ENCODE data around the gene EPN3.

EPN3 gene

DNA sequence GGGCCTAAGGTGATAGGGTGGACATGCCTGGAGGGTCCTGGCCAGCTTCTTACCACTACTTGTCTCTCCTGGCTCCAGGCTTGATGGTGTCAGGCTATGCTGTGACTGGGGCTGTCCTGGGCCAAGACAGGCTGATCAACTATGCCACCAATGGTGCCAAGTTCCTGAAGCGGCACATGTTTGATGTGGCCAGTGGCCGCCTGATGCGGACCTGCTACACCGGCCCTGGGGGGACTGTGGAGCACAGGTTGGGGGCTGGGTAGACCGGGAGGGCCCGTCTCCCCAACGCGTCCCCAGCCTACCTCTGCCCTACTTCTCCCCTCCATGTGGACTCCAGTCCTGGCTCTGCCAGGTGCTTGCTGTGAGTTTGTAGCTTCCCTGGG is 18.9 kb downstream of the EPN3 start:
- ChIA-PET POLR2A (interaction anchor here (1.0 to 1.8 kb wide), 5 partner anchors 9 to 168 kb away, joined by 3 to 15 read pairs (median 4); partner anchors contain the start of genes CACNA1G and LUC7L3), CTCF (interaction anchor here (0.6 to 5.7 kb wide), 22 partner anchors 12 to 231 kb away, joined by 3 to 91 read pairs (median 4); no protein-coding TSS in a partner anchor)
- no peak for TF ChIP-seq FOXK2 (IDR thresholded peaks at IDR 0.05)
- no peak for TF ChIP-seq FOXM1 (IDR thresholded peaks at IDR 0.05; ENCODE audit: borderline replicate concordance)
- no peak for TF ChIP-seq ARNT (IDR thresholded peaks at IDR 0.05)
- no peak for TF ChIP-seq NFRKB (IDR thresholded peaks at IDR 0.05)
- TF ChIP-seq BHLHE40 (IDR thresholded peaks at IDR 0.05; ENCODE audit: borderline replicate concordance), result no peak
- no peak for TF ChIP-seq TARDBP (IDR thresholded peaks at IDR 0.05)
- TF ChIP-seq LEF1 (IDR thresholded peaks at IDR 0.05; ENCODE audit: borderline replicate concordance), result no peak
- no peak for TF ChIP-seq SP1 (IDR thresholded peaks at IDR 0.05)
- no peak for TF ChIP-seq SUZ12 (IDR thresholded peaks at IDR 0.05)
- TF ChIP-seq ELF4 (IDR thresholded peaks at IDR 0.05), result no peak
- TF ChIP-seq, protein P1, sequence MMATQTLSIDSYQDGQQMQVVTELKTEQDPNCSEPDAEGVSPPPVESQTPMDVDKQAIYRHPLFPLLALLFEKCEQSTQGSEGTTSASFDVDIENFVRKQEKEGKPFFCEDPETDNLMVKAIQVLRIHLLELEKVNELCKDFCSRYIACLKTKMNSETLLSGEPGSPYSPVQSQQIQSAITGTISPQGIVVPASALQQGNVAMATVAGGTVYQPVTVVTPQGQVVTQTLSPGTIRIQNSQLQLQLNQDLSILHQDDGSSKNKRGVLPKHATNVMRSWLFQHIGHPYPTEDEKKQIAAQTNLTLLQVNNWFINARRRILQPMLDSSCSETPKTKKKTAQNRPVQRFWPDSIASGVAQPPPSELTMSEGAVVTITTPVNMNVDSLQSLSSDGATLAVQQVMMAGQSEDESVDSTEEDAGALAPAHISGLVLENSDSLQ (IDR thresholded peaks at IDR 0.05), result no peak
- no peak for TF ChIP-seq CTBP1 (IDR thresholded peaks at IDR 0.05; ENCODE audit: borderline replicate concordance)
- TF ChIP-seq ZNF384 (IDR thresholded peaks at IDR 0.05), result no peak
- no peak for TF ChIP-seq HDGF (IDR thresholded peaks at IDR 0.05; ENCODE audit: borderline replicate concordance)
- no peak for DNase-seq (ENCODE audit: extremely low spot score)

GRCh38 chr17:50551884-50552283 is 19.3 kb downstream of the EPN3 start:
- ChIA-PET POLR2A (interaction anchor here (1.2 to 1.8 kb wide), 3 partner anchors 11 to 167 kb away, joined by 3 to 9 read pairs (median 4); partner anchors contain the start of gene LUC7L3), CTCF (interaction anchor here (0.8 to 5.7 kb wide), 5 partner anchors 8 to 76 kb away, joined by 4 to 91 read pairs (median 5); no protein-coding TSS in a partner anchor)
- no peak for DNase-seq (ENCODE audit: extremely low spot score)
- TF ChIP-seq NFRKB (IDR thresholded peaks at IDR 0.05), result no peak
- no peak for TF ChIP-seq FOXK2 (IDR thresholded peaks at IDR 0.05)
- no peak for TF ChIP-seq SUZ12 (IDR thresholded peaks at IDR 0.05)
- TF ChIP-seq FOXA1 (IDR thresholded peaks at IDR 0.05), result no peak
- TF ChIP-seq L3MBTL2 (conservative IDR thresholded peaks at IDR 0.05), result no peak
- no peak for TF ChIP-seq HDGF (IDR thresholded peaks at IDR 0.05; ENCODE audit: borderline replicate concordance)
- TF ChIP-seq, protein P1 (IDR thresholded peaks at IDR 0.05), result no peak
- no peak for TF ChIP-seq CTBP1 (IDR thresholded peaks at IDR 0.05; ENCODE audit: borderline replicate concordance)
- no peak for TF ChIP-seq ARNT (IDR thresholded peaks at IDR 0.05)
- no peak for TF ChIP-seq ZNF384 (IDR thresholded peaks at IDR 0.05)
- TF ChIP-seq SP1 (IDR thresholded peaks at IDR 0.05), result no peak
- TF ChIP-seq LEF1 (IDR thresholded peaks at IDR 0.05; ENCODE audit: borderline replicate concordance), result no peak
- no peak for TF ChIP-seq ELF4 (IDR thresholded peaks at IDR 0.05)
- no peak for TF ChIP-seq TARDBP (IDR thresholded peaks at IDR 0.05)
- no peak for TF ChIP-seq FOXM1 (IDR thresholded peaks at IDR 0.05; ENCODE audit: borderline replicate concordance)
- TF ChIP-seq BHLHE40 (IDR thresholded peaks at IDR 0.05; ENCODE audit: borderline replicate concordance), result no peak

GRCh38 chr17:50554201-50554600 is 21.7 kb downstream of the EPN3 start:
- DNase-seq (ENCODE audit: extremely low spot score), result no peak
- ChIA-PET CTCF (no interaction called here), POLR2A (no interaction called here)
- TF ChIP-seq FOXM1 (IDR thresholded peaks at IDR 0.05; ENCODE audit: borderline replicate concordance) (no peak), HDGF (IDR thresholded peaks at IDR 0.05; ENCODE audit: borderline replicate concordance) (no peak), FOXK2 (IDR thresholded peaks at IDR 0.05) (no peak)

DNA sequence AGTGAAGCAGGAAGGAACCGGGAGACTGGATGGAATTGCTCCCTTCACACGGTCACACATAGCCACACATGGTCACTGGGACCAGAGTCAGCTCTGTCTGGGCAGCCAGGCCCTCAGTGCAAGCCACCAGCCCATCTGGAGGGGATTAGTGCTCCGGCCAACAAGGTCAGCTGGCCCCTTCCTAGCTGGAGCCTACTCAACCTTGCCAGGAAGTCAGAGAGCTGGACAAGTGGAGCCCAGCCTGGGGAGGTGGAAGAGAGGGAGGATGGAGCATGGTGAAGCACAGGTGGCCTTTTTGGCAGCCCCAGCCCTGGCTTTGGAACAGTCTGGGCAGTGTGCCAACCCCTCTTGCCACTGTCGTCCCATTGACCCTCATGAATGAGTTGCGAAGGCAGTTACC is 24.3 kb downstream of the EPN3 start:
- ChIA-PET POLR2A (no interaction called here), CTCF (no interaction called here)
- no peak for DNase-seq (ENCODE audit: extremely low spot score)
- no peak for TF ChIP-seq SUZ12 (IDR thresholded peaks at IDR 0.05)

GRCh38 chr17:50557630-50558029 is 25.1 kb downstream of the EPN3 start:
- DNase-seq (ENCODE audit: extremely low spot score), result no peak
- POLR2A ChIA-PET, result no interaction called here
- CTCF ChIA-PET, result no interaction called here
- no peak for TF ChIP-seq ELF4 (IDR thresholded peaks at IDR 0.05)
- TF ChIP-seq CTBP1 (IDR thresholded peaks at IDR 0.05; ENCODE audit: borderline replicate concordance), result no peak
- TF ChIP-seq FOXM1 (IDR thresholded peaks at IDR 0.05; ENCODE audit: borderline replicate concordance), result no peak
- no peak for TF ChIP-seq HDGF (IDR thresholded peaks at IDR 0.05; ENCODE audit: borderline replicate concordance)
- no peak for TF ChIP-seq L3MBTL2 (conservative IDR thresholded peaks at IDR 0.05)
- TF ChIP-seq, protein P1 (IDR thresholded peaks at IDR 0.05), result no peak
- TF ChIP-seq ZNF384 (IDR thresholded peaks at IDR 0.05), result no peak
- no peak for TF ChIP-seq BHLHE40 (IDR thresholded peaks at IDR 0.05; ENCODE audit: borderline replicate concordance)
- TF ChIP-seq TARDBP (IDR thresholded peaks at IDR 0.05), result no peak
- no peak for TF ChIP-seq LEF1 (IDR thresholded peaks at IDR 0.05; ENCODE audit: borderline replicate concordance)
- no peak for TF ChIP-seq FOXA1 (IDR thresholded peaks at IDR 0.05)
- no peak for TF ChIP-seq NFRKB (IDR thresholded peaks at IDR 0.05)
- TF ChIP-seq ARNT (IDR thresholded peaks at IDR 0.05), result no peak
- TF ChIP-seq SUZ12 (IDR thresholded peaks at IDR 0.05), result no peak
- TF ChIP-seq FOXK2 (IDR thresholded peaks at IDR 0.05), result no peak

GRCh38 chr17:50558091-50558490 is 25.6 kb downstream of the EPN3 start:
- TF ChIP-seq ARNT (IDR thresholded peaks at IDR 0.05), result no peak
- TF ChIP-seq TARDBP (IDR thresholded peaks at IDR 0.05), result no peak
- TF ChIP-seq LEF1 (IDR thresholded peaks at IDR 0.05; ENCODE audit: borderline replicate concordance), result no peak
- TF ChIP-seq L3MBTL2 (conservative IDR thresholded peaks at IDR 0.05), result no peak
- no peak for TF ChIP-seq ELF4 (IDR thresholded peaks at IDR 0.05)
- no peak for TF ChIP-seq FOXM1 (IDR thresholded peaks at IDR 0.05; ENCODE audit: borderline replicate concordance)
- TF ChIP-seq, protein P1 (IDR thresholded peaks at IDR 0.05), result no peak
- TF ChIP-seq CTBP1 (IDR thresholded peaks at IDR 0.05; ENCODE audit: borderline replicate concordance), result no peak
- no peak for TF ChIP-seq BHLHE40 (IDR thresholded peaks at IDR 0.05; ENCODE audit: borderline replicate concordance)
- TF ChIP-seq SUZ12 (IDR thresholded peaks at IDR 0.05), result no peak
- no peak for TF ChIP-seq FOXA1 (IDR thresholded peaks at IDR 0.05)
- TF ChIP-seq SP1 (IDR thresholded peaks at IDR 0.05), result no peak
- no peak for TF ChIP-seq HDGF (IDR thresholded peaks at IDR 0.05; ENCODE audit: borderline replicate concordance)
- no peak for TF ChIP-seq FOXK2 (IDR thresholded peaks at IDR 0.05)
- no peak for TF ChIP-seq ZNF384 (IDR thresholded peaks at IDR 0.05)
- no peak for TF ChIP-seq NFRKB (IDR thresholded peaks at IDR 0.05)
- DNase-seq (ENCODE audit: extremely low spot score), result no peak
- ChIA-PET POLR2A (no interaction called here), CTCF (no interaction called here)

All from HEK293T (cell line).